ENCODE measurements around the gene SPDYE6. TPM values are rescaled to one million over a fixed set of nuclear protein-coding genes. Genes with fewer than 3 reads are reported as not detected.
"Not testable (repeated sequence)": the region's sequence is repeated elsewhere in the genome, so short reads cannot be mapped to it uniquely, and the experiment has no call there.

SPDYE6 gene
- total RNA-seq, 1 donor from 2014 or later: not detected

DNA sequence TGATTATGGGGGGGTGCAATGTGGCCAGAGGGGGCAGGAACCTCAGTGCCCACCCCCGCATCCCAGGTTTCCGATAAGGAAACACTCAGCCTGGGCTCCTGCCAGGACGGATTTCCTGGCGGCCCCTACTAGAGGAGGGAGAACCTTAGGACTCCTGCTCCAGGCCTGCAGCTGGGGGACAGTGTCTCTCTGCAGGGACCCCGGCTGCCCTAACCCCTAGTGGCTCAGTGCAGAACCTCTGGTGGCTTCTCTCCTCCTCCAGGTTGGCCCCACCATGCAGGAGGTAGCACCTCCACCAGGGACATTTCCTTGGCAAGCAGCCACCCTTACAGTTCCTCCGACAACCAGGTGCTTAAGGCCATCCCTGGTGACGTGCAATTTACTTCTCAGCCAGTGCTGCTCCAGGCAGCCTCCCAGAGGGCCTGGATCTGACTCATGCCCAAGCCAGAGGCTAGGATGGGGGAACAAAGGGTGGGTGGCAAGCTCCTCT, 37.7 kb downstream of the SPDYE6 start:
- DNase-seq (ENCODE audit: low read depth in 2 of 2): peak in 1 of 2 donors; percentile 64

DNA sequence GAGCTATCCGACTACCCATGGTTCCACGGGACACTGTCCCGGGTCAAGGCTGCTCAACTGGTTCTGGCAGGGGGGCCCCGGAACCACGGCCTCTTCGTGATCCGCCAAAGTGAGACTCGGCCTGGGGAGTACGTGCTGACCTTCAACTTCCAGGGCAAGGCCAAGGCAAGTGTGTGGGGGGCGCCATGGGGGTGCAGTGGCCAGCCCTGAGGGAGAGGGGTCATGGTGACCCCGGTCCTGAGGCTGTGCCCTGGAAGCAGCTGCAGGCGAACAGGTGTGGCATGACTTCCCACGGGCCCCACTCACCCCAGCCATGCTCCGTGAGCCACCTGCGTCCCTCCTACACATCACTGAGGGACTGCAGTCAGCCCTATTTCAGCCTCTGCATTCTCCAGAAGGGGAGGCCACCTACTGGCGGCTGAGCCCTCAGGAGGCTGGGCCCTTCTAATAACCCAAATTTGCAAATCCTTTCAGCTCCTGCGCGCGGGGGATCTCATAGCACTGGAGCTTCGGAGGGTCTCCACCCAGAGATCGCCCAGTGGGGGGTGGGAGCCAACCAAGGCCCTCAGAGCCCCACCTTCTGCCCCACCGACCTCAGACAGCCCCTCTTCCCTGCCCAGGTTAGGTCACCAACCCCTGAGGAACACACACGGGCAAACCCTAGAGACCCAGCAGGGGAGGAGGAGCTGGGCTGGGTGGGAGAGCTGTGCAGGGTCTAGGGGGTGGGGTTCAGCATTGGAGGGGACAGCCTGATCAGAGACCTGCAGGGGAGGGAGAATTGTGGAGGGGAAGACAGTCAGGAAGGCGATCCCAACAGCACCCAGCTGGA, 38.8 kb downstream of the SPDYE6 start:
- DNase-seq (ENCODE audit: low read depth in 2 of 2): no peak

DNA sequence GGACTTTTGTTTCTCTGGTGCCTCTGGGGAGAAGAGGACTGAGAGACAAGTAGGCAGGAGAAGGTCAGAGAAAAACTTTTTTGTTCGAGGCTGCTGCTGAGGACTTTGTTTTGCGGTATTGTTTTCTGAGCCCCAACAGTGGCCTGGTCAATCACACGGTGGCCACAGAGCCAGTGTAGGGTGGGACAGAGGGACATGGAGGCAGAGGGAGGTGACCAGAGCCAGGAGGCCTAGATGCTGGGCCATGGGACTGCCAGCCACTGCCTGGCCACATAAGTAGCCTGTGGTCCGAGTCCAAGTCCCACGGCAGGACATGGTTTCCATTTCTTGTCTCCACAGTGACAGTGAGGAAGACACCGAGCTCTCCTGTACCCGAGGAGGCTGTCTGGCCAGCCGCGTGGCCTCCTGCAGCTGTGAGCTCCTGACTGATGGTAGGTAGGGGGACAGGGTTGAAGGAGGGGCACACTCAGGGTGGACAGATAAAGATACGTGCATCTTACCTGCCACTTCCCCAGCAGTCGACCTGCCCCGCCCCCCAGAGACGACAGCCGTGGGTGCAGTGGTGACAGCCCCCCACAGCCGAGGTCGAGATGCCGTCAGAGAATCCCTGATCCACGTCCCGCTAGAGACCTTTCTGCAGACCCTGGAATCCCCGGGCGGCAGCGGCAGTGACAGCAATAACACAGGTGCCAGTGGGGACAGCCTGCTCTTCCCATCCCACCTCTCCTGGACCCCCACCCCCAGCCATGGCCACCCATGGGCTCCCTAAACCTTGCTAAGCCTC, 42.1 kb downstream of the SPDYE6 start:
- no peak for DNase-seq (ENCODE audit: low read depth in 2 of 2)

DNA sequence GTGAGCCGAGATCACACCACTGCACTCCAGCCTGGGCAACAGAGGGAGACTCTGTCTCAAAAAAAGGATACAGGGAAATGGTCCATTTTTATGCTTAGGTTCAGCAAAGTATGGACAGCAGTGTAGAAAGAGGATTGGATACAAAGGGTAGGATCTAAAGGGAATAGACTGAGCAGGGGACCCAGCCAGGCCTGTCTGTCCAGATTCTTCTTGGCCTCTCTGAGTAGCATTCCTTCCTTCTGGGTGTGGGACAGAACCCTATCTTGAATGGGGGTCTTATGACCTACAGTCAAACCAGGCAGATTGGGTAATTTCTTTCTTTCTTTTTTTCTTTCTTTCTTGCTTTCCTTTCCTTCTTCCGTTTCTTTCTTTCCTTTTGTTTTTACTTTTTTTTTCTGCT, 43.9 kb downstream of the SPDYE6 start:
- no peak for DNase-seq (ENCODE audit: low read depth in 2 of 2)

DNA sequence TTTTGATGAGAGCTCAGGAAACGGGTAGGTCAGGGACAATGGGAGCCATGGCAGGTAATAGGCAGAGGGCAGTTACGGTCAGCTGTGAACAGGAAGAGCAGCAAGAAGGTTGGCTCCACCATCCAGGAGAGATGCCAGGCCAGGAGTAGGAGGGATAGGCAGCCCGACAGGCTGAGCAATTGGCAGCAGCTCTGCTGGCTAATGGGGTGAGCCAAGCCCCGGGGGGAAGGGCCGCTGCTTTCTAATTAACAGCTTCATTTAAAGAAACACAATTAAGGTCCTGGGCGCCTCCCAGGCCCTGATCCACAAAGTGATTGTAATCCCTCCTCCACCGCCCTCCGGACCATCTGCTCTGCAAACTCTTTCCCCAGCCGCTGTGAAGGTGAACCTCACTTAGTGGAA, 45.8 kb downstream of the SPDYE6 start:
- no peak for DNase-seq (ENCODE audit: low read depth in 2 of 2)

DNA sequence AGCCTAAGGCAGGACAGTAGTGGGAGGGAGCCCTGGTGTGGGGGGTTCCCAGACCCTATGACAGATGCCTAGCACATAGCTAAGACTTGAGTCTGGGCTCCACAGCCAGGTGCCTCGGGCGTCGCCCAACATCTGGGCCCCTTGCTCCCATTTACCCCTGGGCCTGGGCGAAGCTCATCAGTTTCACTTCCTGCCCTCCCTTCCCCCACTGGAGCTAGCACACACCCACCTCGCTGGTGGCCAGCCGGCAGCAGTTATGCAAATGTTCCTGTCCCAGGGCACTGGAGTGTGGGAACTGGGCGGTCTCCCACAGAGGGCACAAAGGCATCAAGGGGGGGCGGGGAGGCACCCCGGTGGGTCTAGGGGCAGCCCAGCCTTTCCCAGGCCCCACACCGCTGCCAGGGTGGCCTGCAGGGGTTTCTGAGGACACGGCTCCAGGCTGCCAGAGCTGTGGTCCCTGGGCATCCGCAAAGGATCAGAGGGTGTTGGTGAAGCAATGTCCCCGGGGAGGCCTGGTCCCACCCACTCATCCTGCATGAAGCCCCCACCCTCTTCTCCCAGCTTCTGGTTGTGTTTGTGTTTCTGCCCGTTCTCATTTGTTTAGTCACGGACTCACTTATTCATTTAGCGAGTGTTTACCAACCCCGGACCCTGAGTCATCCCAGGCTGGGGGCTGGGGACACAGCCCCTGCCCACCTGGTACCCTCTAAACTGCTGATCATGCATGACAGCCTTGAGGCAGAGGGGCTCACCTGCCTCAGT, 49.1 kb downstream of the SPDYE6 start:
- DNase-seq (ENCODE audit: low read depth in 2 of 2): peak in 1 of 2 donors; percentile 75

DNA sequence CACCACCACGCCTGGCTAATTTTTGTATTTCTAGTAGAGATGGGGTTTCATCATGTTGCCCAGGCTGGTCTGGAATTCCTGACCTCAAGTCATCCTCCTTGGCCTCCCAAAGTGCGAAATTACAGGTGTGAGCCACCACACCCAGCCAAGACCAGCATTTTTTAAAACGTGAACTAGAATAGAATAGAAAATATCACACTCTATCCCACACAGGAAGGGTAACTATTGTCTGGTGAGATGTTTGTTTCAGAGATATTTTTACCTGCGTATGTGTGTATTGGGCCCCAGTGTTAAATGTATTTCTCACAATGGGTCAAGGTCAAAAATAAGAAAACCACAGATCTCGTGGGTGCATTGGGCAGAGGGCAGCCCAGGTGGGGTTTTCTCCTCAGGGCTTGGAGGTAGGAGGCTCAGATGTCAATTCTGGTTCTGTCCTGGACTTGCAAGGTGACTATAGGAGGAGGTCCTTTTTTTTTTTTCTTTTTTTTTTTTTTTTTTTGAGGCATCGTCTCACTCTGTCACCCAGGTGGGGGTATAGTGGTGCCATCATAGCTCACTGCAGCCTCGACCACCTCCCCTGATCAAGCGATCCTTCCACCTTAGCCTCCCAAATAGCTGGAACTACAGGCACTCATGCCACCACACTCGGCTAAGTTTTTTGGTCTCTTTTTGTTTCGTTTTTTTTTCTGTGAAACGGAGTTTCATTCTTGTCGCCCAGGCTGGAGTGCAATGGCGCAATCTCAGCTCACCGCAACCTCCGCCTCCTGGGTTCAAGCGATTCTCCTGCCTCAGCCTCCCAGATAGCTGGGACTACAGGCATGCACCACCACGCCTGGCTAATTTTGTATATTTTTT, 50.6 kb downstream of the SPDYE6 start:
- no peak for DNase-seq (ENCODE audit: low read depth in 2 of 2)

DNA sequence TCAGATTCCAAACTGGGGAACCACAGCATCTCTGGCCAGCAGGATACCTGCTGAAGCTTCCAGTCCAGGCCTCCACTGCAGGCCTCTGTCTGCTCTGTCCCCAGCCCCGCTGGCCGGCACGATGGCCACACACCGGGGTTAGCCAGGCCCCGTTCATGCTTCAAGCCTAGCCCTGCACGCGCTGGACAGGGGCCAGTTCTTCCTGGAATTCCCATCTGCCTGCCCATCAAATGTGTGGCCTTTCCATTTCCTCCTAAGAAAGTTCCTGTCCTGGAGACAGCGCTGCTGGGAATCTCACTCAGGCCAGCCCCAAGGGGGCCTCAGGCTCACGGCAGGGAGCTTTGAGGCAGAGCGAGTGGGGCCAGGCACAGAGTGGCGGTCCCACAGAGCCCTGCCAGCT, 51.6 kb downstream of the SPDYE6 start:
- peak in 1 of 2 donors; percentile 28 for DNase-seq (ENCODE audit: low read depth in 2 of 2)

DNA sequence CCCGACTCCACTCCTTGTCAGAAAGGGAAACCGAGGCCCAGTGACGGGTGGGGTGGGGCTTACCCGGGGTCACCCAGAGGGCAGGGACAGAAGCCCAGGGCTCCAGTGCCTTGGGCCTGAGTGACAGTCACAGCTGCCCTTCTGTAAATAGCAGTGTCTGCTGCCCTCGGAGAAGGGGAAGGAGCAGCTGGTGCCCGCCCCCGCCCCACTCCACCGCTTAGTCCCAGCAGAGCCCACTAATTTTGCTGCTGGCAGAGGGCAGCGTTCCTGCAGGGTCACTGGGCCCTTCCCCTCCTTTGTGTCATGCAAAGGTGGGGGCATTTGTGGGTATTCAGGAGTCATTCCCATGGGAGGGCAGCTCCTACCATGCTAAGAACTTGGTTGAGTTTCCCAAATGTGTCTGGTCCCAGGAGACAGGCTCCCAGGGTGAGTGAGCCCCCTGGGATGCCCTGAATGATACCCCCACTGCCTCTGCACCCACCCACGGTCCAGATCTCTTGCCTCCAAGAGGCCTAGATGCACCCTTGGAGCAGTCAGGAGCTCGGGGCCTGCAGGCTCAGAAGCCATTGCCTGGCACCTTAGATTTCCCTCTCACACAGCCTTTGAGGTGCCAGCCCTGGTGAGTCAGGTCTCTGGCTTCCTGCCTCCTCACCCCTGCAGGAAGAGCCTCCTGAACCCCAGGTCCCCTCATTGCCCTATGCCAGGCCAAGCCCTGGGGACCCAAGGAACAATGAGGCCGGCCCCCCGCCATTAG, 52.4 kb downstream of the SPDYE6 start:
- no peak for DNase-seq (ENCODE audit: low read depth in 2 of 2)

DNA sequence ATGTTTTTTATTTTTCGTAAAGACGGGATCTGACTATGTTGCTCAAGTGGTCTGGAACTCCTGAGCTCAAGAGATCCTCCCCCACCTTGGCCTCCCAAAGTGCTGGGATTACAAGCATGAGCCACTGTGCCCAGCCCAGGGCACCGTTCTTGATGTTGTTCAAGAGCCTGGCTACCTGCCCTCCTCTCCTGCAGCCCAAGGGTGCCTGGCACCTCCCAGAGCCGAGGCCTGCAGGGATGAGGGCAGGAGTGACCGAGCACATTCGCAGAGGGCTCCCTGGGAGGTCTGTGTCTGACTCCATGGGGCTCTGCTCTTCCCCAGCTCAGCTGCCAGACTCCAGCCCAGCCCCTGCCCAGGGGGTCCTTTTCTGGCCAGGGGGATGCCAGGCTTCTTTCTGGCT, 54.2 kb downstream of the SPDYE6 start:
- no peak for DNase-seq (ENCODE audit: low read depth in 2 of 2)

DNA sequence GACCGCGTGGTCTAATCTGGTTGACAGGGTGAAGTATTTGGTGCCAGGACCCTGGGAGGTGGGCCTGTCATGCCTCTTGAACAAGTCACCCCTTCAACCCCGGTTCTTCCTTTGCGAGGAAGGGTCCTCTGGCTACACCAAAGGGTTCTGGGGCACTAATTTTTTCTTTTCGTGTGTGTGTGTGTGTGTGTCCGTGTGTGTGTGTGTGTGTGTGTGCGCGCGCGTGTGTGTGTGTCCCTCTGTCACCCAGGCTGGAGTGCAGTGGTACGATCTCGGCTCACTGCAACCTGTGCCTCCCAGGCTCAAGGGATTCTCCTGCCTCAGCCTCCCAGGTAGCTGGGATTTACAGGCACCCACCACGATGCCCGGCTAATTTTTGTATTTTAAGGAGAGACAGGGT, 54.9 kb downstream of the SPDYE6 start:
- not testable (repeated sequence) for DNase-seq (ENCODE audit: low read depth in 2 of 2)

DNA sequence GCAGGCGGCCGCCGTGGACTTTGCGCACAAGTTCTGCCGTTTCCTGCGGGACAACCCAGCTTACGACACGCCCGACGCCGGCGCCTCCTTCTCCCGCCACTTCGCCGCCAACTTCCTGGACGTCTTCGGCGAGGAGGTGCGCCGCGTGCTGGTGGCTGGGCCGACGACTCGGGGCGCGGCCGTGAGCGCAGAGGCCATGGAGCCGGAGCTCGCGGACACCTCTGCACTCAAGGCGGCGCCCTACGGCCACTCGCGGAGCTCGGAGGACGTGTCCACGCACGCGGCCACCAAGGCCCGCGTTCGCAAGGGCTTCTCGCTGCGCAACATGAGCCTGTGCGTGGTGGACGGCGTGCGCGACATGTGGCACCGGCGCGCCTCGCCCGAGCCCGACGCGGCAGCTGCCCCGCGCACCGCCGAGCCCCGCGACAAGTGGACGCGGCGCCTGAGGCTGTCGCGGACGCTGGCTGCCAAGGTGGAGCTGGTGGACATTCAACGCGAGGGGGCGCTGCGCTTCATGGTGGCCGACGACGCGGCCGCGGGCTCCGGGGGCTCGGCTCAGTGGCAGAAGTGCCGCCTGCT, 55.5 kb downstream of the SPDYE6 start:
- DNase-seq (ENCODE audit: low read depth in 2 of 2): peak in 1 of 2 donors; percentile 78

DNA sequence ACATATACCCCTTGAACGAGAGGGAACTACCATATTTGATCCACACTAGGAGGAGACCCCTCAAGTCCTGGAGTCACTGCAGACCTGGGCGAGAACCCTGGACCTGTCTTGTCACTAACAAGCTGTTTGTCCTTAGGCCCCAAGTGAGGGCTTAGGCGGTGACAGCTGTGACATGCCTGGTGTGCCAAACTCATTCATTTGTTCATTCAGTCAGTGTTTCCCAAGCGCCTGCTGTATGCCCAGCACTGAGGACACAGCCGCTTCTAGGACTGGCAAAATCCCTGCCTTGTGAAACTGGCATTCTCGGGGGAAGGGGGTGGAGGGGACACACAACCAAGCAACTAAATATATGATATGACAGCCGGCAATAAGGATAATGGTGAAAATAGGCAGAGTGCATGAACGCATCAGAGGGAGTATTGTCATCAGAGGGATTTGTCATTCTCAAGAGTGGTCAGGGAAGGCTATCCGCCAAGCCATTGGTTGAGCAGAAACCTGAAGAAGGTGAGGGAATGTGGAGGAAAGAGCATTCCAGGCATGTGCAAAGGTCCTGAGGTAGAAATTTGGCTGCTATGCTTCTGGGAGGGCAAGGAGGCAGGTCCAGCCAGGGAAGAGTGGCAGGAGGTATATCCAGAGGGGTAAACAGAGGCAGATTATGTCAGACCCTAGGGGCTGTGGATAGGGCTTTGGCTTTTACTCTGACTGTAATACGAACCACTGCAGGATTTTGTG, 58.6 kb downstream of the SPDYE6 start:
- no peak for DNase-seq (ENCODE audit: low read depth in 2 of 2)

DNA sequence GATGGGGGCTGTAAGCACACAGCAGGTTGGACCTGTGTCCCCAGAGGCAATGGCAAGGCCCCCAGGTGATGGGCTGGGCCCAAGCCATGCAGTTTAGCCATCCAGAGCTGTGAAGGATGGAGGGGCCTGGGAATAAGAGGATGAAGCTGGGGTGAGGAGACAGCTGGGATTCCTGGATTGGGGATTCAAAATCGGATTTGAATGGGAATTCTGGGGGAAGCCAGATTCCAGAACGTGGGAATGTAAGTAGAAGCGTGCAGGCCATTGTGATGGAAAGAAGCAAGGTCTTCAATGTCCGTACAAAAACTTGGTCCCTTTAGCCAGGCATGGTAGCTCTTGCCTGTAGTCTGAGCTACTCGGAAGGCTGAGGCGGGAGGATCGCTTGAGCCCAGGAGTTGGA, 59.7 kb downstream of the SPDYE6 start:
- no peak for DNase-seq (ENCODE audit: low read depth in 2 of 2)

DNA sequence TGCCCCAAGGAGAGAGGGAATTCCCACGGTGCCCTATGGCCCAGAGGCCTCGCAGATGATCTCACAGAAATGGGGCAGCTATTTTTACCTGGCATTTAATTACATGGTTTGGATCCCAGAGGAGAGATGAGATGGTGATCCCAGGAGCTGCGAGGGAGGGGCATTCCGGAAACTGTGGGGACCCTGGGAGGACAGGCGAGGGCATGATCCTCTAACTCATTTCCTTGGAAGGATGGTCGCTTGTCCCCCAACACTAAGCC, 60.1 kb downstream of the SPDYE6 start:
- DNase-seq (ENCODE audit: low read depth in 2 of 2): no peak

Measured in lung microvascular endothelial cell (primary cell).